Body of pancreas (tissue), 4 donors: Measurements from ENCODE around the gene MRRF.

Source experiments
- POLR2A ChIP-seq, 3 donors: fragments of 450-650 bp; IDR thresholded peaks; one replicate each; pipeline ENCODE4 v1.6.1; 2016; ENCODE audit warnings: antibody characterized with exemption in 3 of 3, mild to moderate bottlenecking in 2 of 3
- TF ChIP-seq, protein P1 (sequence below), 7 experiments: fragments of 450-650 bp in 4 of 7; fragments of 200-600 bp in 3 of 7; sonication (generic) in 3 of 7; IDR thresholded peaks; one replicate each; pipeline ENCODE4 v1.5.1; 2016 to 2019; ENCODE audit warnings: antibody characterized with exemption in 7 of 7

DNA sequence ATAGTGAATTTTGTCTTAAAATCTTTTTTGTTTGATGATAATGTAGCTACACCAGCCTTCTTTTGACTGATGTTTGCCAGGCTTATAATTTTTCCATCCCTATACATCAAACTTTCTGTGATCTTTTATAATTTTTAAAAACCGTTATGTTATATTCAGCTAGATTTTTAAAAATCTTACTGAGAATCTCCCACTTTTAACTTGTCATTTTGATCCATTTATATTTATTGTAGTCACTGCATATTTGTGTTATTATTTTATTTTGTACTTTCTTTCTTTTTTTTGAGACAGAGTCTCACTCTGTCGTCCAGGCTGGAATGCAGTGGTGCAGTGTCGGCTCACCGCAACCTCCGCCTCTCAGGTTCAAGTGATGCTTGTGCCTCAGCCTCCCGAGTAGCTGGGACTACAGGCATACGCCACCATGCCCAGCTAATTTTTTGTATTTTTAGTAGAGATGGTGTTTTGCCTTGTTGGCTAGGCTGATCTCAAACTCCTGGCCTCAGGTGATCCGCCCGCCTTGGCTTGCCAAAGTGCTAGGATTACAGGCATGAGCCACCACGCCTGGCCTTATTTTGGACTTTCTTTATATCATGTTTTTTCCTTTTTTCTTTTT is 12.7 kb downstream of the MRRF start:
- TF ChIP-seq, protein P1, sequence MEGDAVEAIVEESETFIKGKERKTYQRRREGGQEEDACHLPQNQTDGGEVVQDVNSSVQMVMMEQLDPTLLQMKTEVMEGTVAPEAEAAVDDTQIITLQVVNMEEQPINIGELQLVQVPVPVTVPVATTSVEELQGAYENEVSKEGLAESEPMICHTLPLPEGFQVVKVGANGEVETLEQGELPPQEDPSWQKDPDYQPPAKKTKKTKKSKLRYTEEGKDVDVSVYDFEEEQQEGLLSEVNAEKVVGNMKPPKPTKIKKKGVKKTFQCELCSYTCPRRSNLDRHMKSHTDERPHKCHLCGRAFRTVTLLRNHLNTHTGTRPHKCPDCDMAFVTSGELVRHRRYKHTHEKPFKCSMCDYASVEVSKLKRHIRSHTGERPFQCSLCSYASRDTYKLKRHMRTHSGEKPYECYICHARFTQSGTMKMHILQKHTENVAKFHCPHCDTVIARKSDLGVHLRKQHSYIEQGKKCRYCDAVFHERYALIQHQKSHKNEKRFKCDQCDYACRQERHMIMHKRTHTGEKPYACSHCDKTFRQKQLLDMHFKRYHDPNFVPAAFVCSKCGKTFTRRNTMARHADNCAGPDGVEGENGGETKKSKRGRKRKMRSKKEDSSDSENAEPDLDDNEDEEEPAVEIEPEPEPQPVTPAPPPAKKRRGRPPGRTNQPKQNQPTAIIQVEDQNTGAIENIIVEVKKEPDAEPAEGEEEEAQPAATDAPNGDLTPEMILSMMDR (IDR thresholded peaks at IDR 0.05) = no peak
- no peak for TF ChIP-seq POLR2A (IDR thresholded peaks at IDR 0.05)
